HG03432 (cell line): ENCODE data around the gene IMPDH2.

Source experiments
- ATAC-seq: cut with Tn5 transposase; IDR thresholded peaks from one replicate; pipeline ENCODE4 v1.9.1; 2021; ENCODE audit warnings: mild to moderate bottlenecking, moderate library complexity; ENCODE audit not compliant: unreplicated experiment

The IMPDH2 gene

DNA sequence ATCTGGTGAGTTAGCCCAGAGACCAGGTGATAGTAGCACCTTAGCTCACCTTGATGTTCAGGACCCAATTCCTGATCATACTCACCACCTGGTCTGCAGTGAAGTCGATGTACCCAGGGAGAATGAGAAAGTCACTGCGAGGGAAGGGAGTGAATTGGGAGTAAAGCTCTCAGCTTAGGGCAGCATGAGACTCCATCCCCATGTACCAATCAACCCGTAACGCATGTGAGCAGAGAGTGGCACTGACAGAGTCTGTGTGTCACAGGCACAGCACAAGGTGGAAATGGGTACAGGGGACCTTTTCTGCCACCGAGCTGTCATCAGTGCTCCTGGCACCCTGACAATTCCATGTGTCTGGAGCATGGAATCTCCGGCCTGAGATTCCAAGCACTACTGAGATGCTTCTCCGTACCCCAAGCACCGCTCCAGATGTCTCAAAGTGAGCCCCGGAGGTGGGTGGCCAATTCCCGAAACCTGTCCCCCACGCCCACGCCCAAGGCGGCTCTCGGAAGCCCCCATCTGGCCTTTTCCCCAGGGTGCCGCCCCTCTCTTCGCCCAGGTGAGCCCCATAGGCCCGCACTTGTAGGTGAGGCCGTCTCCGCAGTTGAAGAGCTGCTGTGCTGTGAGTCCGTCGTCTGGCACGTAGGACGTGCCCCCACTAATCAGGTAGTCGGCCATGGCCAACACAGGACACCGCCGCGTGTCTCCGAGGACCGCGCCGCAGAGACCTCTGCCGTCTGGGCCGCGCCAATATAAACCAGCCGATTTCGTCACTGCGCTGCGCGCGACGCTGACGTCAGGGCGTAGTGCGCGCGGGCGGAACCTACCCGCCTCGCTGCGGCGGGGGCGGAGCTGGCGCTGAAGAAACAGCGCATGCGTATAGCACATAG is at the start of gene IMPDH2:
IMPDH2 (minus strand) TSS at position 726 of the 890 bp plus-strand sequence; CDS start at position 678, 48 bp downstream.
- peak; percentile 89 for ATAC-seq

DNA sequence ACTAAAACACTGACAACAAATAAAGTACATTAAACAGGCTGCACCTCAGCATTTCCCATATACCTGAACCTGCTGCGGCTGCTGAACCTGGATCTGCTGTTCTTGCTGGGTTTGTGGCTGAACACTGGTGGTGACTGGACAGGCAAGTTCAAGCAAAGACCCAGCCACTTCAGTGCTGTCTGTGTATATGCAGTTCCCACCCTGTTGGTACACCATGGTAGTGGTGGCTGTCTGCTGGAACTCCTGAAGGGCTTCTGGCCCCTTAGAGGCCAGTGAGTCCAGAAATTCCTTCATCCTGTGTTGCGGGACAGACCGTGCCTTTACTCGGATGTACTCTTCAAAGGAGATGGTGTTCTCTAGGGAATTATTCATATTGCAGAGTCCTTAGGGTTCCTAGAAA is 47.4 kb upstream of the IMPDH2 start:
- no peak for ATAC-seq

DNA sequence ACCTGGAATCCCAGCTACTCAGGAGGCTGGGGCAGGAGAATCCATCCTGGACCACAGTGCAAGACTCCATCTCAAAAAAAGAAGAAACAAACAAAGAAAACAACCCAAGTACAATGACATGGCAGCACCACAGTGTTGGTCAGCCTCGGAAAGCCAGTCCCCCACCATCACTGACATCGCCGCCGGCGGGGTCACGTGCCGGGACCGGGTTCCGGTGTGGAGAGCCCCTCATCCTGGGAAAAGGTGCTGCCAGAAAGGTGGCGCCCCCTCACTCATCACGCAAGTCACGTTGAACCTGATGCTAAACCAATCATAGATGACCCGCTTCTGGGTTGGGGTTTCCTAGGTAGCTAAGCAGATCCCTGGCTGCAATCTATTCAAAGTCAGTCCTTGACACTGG is 46.9 kb upstream of the IMPDH2 start:
- ATAC-seq: no peak

DNA sequence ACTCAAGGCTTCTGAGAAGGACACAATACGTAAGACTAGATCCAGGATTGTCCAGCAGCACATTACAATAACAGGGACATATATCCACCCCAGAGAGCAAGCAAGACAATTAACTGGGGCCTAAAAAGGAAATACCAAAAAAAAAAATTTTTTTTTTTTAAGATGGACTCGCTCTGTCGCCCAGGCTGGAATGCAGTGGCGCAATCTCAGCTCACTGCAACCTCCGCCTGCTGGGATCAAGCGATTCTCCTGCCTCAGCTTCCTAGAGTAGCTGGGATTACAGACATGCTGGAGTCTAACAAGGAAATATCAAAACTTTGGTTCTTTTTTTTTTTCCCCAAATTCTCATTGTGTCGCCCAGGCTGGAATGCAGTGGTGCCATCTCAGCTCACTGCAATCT is 28.8 kb upstream of the IMPDH2 start:
- ATAC-seq: no peak

DNA sequence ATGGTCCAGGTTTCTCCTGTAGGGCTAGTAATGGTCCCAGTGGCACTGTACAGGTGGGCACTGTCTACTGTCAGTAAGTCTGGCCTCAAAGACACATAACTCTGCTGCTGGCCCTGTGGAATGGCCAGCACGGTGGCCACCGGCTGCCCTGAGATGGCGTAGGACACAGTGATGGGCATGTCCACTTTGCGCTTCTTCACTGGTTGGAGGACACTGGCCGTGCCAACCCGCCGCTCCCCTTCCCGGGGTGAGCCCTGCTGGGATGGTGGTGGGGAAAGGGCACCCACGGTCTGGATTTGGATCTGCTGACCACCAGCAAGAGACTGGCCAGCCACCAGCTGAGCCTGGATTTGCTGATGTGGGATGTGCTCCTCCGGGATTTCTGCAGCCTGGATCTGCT is 28.1 kb upstream of the IMPDH2 start:
- no peak for ATAC-seq

DNA sequence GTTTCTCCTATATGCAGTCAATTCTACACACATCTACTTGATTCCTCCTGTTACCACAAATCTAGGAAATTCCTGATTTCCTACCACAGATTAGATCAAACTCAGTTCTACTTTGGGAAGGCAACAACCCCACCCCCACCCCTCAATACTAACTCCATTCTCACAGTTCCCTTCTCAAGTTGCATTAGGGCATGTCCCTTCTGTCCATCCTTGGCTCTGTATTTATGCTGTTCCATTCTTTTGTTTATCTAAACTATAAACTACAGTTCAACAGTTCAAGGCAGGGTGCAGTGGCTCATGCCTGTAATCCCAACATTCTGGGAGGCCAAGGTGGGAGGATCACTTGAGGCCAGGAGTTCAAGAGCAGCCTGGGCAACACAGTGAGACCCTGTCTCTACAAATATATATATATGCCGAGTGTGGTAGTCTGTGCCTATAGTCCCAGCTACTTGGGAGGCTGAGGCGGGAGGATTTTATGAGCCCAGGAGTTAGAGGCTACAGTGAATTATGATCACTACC is 25.2 kb upstream of the IMPDH2 start:
- no peak for ATAC-seq

DNA sequence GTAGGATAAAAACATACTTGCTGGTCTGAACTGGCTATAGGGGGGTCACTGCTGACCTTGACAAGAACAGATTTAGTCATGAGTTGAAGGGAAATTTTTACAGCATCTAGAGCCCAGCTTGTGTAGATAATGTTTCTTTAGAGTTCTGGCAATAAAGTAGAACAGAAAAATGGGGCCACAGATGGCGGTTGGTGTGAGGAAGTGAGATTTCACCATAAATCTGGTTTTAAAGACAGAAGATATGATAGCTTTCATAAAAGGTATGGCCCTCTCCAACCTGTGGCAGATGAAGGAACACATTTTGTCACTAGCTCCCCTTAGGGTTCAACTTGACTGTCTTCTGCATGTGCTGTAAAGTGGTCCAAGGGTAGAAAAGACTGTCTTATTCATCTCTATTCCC is 24.3 kb upstream of the IMPDH2 start:
- ATAC-seq: no peak

DNA sequence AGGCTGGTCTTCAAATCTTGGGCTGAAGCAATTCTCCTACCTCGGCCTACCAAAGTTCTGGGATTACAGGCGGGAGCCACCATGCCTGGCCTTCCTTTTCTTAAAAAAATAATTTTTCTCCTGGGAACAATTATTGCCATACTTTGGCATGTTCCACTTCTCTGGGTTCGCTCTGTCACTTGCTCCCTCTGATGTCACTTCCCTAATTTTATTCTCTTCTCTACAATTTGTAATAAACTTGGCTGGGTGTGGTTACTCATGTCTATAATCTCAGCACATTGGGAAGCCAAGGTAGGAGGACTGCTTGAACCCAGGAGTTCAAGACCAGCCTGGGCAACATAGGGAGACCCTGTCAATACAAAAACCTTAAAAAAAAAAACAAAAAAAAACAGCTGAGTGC is 6.1 kb upstream of the IMPDH2 start:
- ATAC-seq: no peak

DNA sequence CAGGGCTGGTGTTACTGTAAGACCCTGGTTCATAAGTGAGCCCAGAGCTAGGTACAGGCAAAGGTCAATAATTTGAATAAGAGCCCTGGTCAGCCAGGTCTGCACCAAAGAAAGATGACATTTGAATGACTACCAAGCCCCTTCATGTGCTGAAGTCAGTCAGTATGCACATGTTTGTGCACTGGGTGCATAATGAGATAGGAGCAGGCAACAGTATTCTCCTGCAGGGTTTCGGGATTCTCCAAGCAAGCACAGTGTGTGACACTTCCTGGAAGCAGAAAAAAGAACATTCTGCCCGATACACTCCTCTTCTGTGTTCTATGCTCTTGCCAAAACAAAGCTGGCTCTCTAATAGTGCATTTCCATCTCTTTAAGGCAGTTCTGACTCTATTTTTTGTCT is 5.5 kb upstream of the IMPDH2 start:
- no peak for ATAC-seq

DNA sequence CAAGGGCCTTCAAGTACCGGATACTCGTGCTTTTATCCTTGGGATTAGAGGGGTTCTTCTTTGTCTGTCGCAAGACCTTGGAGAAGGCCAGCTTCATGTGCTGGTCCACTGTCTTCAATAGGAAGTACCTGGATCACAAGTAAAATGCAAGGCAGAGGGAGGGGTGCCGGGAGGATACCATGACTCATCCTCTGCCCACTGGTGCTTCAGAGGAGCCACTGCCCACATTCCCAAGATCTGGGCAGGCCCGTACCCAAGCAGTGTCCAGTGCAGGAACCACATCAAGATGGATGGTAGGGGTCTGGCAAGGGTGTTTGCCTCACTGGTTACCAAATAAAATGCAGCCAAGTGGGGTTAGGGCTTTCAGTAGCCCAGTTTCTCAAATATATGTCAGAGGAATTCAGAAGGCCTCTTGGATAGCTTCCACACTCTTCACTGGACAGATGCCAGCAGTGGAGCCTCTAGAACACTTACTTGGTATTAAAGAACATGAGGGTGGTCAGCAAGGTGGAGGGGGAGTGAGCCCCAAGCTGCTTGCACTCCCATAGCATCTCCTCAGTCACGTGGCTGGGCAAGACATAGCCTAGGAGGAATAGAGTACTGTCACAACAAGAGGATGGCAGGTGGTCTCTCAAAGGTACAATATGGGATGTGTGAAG is 3.6 kb upstream of the IMPDH2 start:
- no peak for ATAC-seq

DNA sequence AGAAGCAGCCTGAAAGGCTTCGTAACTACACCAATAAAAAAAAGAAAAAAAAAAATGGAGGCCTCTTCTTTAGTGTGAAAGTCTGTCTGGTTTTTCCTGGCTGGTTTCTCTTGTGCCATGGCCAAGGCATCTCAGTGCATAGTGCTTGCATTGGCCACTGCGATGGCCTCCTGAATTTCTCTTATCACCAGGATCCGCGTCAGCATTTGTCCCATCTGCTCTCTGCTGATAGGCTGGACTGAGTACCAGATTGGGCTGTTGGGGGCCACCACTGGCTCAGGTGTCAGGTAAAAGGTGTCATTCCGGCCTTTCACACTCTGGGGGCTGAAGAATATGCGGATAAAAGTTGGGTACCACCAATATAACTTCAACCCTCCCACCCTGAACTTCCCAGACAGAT is 1.1 kb upstream of the IMPDH2 start:
- no peak for ATAC-seq

DNA sequence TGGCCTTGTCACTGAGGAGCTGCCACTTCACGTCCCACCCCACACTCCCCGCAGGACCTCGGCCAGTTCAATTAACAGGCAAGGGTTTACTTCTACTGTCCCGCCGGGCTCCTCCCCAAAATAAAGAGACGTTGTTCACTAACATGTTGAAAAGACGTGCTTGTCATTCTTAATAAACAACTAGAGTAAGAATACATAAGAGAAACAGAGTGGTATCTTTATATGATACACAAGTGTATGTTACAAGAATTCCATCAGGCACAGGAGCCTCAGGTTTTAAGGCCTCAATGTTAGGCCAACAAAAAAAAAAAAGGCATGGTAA is 326 bp upstream of the IMPDH2 start:
- ATAC-seq: no peak

DNA sequence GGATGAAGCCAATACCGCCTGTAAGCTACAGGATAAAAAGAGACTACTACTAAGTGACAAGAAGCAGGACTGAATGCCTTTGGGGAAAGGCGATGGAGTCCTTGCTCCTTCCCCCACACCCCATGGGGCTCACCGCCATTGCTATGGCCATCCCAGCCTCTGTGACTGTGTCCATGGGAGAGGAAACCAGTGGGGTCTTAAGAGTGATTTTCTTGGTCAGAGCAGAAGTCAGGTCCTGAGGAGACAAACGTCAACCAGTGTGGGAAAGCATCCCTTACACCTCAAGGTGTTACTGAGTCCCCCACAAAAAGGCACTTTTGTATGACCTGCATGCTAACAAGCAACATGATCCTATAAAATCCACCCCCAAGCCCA is 913 bp downstream of the IMPDH2 start:
- ATAC-seq: no peak

DNA sequence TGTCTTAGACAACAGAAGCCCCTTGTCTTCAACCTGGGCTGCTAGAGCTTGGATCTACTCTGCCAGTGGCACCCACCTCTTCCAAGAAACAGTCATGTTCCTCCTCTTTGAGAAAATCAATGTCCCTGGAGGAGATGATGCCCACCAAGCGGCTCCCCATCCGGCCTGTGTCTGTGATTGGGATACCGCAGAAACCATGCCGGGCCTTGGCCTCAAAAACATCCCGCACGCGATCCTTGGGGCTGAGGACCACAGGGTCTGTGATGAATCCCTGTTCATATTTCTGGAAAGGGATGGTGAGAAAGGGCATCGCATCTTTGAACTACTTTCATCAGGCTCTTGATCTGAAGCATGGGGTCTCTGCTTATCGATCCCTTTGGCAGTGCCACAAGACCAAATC is 1.6 kb downstream of the IMPDH2 start:
- ATAC-seq: no peak

DNA sequence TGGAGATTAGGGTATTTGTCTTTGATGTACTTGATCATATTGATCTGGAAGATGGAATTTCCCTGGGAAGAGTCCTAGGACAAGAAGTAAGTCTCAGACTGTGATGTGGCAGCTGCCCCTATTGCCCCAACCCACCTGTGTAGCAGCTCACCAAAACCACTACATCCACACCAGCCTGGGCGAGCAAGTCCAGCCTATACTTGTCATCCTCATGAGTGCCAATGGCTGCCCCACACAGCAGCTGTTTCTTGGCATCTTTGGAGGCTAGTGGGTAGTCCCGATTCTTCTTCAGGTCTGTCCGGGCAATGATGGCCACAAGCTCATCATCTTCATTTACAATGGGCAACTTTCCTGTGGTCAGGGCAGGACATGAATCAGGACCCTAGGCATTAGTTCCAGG is 2.7 kb downstream of the IMPDH2 start:
- no peak for ATAC-seq

DNA sequence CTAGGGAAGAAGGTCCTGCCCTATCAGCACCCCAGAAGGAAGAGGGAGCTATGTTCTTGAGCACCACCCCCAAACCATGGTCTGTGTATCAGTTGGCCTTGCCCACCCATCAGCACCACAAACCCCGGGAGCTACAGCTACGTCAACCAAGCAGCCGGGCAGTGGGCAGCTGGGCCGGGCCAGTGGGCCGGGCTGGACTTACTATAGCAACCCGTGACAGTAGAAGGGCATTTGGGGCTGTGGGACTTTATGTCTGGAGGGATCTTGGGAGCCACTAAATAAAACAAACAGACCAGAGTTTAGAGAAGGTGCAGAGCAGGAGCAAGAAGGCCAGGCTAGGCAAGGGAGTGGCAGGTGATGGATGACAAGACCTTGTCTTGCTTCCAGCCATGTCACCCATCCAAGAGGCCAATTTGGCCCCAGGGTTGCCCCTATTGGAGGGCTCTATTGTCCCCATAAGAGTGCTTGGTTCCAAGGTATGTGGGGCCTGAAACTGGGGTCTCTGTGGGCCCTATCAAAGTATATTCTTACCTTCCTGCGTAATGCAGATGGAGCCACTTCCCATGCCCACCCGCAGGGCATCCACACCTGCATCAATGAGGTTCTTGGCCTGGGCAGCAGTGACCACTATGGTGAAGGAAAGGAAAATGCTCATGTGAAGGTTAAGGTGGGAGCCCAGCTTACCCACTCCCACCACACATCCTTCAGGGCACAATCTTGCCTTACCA is 3.2 kb downstream of the IMPDH2 start:
- no peak for ATAC-seq

DNA sequence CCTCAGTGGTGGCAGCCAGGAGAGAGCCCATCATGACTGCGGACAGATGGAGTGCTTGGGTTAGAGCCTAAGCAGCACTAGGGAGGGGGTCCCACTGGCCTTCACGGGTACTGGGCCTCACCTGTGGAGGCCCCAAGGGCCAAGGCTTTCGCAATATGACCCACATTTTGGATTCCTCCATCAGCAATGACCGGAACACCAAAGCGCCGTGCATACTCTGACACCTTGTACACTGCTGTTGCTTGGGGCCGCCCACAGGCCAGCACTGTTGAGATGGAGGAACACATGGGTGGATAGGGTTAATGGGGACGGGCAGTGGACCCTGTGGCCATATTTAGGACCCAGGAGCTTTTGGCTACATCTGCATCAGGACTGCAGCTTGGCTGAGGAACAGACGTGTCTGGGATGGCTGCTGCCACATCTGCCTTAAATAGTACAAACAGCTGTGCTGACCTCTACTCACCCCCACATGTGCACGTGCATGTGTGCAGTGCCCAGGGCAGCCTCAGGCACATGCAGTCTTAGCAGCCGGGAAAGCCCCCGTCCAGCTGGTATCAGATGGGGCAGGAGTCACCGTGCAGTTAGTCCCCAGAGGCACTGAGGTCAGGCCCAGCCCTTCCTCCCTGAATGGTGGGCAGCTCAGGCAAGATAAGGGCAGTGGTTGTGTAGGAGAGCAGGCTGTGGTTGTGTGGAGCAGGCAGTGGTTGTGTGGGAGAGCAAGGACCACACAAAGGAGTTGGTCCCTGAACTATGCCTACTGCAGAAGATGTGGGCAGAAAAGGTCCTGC is 4.0 kb downstream of the IMPDH2 start:
- ATAC-seq: no peak

DNA sequence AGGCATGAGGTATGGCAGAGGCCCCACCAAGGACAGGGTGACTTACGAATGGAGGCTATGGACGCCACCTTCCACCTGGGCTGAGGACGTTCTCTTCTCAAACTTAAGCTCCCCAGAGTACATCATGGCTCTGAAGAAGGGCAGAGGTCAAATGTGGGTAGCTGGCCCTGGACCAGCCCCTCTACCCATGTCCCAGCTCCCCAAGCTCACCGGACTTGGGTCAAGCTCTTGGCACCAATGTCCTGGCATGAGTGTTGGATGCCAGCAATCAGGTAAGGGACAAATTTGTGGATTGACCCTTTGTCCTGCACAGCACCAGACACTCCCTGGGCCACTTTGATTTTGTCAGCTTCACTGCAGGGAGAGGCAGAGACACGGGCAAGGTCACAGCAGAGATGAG is 4.7 kb downstream of the IMPDH2 start:
- ATAC-seq: no peak

DNA sequence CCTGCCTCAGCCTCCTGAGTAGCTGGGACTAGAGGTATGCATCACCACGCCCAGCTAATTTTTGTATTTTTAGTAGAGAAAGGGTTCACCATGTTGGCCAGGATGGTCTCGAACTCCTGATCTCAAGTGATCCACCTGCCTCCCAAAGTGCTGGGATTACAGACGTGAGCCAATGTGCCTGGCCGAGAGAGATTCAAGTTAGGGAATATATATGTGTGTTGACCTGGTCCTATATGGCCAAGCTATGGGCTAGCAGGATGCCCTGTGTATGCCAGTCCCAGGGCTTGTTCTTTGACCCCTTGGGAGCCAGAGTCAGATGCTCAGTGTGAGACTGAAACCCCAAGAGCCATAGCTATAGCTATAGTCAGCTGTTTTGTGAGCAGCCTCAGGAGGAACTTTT is 5.4 kb downstream of the IMPDH2 start:
- no peak for ATAC-seq

DNA sequence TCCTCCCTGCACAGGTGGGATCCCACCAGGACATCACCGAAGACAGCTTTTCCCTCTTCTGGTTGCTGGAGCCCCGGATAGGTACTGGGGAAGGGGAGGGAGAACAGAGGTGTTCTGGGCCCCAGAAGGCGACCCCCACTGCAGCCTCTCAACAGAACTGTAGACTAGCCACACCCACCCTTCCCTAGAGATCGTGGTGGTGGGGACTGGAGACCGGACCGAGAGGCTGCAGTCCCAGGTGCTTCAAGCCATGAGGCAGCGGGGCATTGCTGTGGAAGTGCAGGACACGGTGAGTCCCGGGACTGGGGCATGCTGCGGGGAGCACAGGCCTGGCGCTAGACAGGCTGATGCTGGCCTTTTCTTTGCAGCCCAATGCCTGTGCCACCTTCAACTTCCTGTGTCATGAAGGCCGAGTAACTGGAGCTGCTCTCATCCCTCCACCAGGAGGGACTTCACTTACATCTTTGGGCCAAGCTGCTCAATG is 6.5 kb downstream of the IMPDH2 start:
- no peak for ATAC-seq
